Stomach (tissue), 9 donors: ENCODE measurements around the gene ZC2HC1B. TPM values are rescaled to one million over a fixed set of nuclear protein-coding genes. Genes with fewer than 3 reads are reported as not detected.
A peak's percentile ranks its signal among the peaks of the same experiment; 100 is the strongest.

Experiments
- DNase-seq, 2 donors: peaks; one replicate each; pipeline versions ENCODE4 v3.0.0 to v3.0.0-alpha.2; 2013 to 2019
- H3K27ac ChIP-seq, 5 donors: fragments of 200-600 bp in 4 of 5; sonication (generic) in 4 of 5; one replicate each; pipeline ENCODE4 v1.5.1; 2013 to 2019; ENCODE audit warnings: mild to moderate bottlenecking in 1 of 5, moderate library complexity in 1 of 5
- H3K27me3 ChIP-seq, 3 donors: fragments of 200-600 bp; sonication (generic); one replicate each; pipeline ENCODE4 v1.5.1; 2017 to 2019; ENCODE audit warnings: mixed run types in 1 of 3
- H3K36me3 ChIP-seq, 4 donors: fragments of 200-600 bp; sonication (generic); 1 replicate in 3 of 4; 2 replicates in 1 of 4; pipeline ENCODE4 v1.5.1; 2016 to 2019
- H3K4me1 ChIP-seq, 4 donors: fragments of 200-600 bp; sonication (generic); one replicate each; pipeline ENCODE4 v1.5.1; 2016 to 2019
- H3K4me3 ChIP-seq, 4 donors: fragments of 200-600 bp; sonication (generic) in 3 of 4; one replicate each; pipeline ENCODE4 v1.5.1; 2016 to 2019; ENCODE audit warnings: mild to moderate bottlenecking in 1 of 4
- H3K9me3 ChIP-seq, 4 donors: fragments of 200-600 bp; sonication (generic); one replicate each; pipeline ENCODE4 v1.5.1; 2016 to 2019
- EP300 ChIP-seq: sonication (generic); formaldehyde crosslinking; IDR thresholded peaks from one replicate; pipeline ENCODE4 v1.6.1; 2017; ENCODE audit warnings: antibody characterized with exemption
- POLR2A ChIP-seq, 4 donors: fragments of 450-650 bp; IDR thresholded peaks; one replicate each; pipeline ENCODE4 v1.6.1; 2016; ENCODE audit warnings: antibody characterized with exemption in 4 of 4, control low read depth in 2 of 4, mild to moderate bottlenecking in 1 of 4, moderate library complexity in 1 of 4
- POLR2AphosphoS5 ChIP-seq, 3 donors: sonication (generic); formaldehyde crosslinking; IDR thresholded peaks; one replicate each; pipeline ENCODE4 v1.6.1; 2016; ENCODE audit warnings: antibody characterized with exemption in 3 of 3
- WGBS, 5 donors: extraction: QIAGEN DNeasy Blood & Tissue Kit in 3 of 5; methylation state at CpG; one replicate each; pipeline versions ENCODE4 v1.1.5 to v1.1.7; 2013 to 2018; 5-methylcytosine and 5-hydroxymethylcytosine counted together
- intact Hi-C: fragments of 100-400 bp; cut with DNase I; formaldehyde crosslinking; loops from one replicate; pipeline ENCODE4 v1.15.1; 2023; ENCODE audit warnings: low total_unique reads
- polyA plus RNA-seq, 3 donors: library from polyadenylated mRNA; stranded (reverse); fragments of 200-250 nt; gene quantifications; one replicate each; pipeline ENCODE4 v1.2.3, GENCODE V29; 2013
- total RNA-seq, 5 donors: library from RNA; depleted of rRNA; stranded (reverse); fragments of >200 nt; gene quantifications; one replicate each; pipeline versions ENCODE4 v1.1.0 to v1.2.3, GENCODE V29; 2014 to 2016
- TF ChIP-seq, protein P1 (sequence below), 7 experiments: fragments of 450-650 bp in 4 of 7; fragments of 200-600 bp in 3 of 7; sonication (generic) in 3 of 7; IDR thresholded peaks; one replicate each; pipeline ENCODE4 v1.5.1; 2016 to 2019; ENCODE audit warnings: antibody characterized with exemption in 7 of 7, control low read depth in 2 of 7, mild to moderate bottlenecking in 1 of 7
- donor health status: healthy with polysubstance abuse.
- donor health status: Bipolar disorder and iron deficiency.
- donor health status: healthy.

ZC2HC1B gene
- total and polyA plus RNA-seq, 8 donors = 0.92 to 1.8 TPM; not detected in 6

DNA sequence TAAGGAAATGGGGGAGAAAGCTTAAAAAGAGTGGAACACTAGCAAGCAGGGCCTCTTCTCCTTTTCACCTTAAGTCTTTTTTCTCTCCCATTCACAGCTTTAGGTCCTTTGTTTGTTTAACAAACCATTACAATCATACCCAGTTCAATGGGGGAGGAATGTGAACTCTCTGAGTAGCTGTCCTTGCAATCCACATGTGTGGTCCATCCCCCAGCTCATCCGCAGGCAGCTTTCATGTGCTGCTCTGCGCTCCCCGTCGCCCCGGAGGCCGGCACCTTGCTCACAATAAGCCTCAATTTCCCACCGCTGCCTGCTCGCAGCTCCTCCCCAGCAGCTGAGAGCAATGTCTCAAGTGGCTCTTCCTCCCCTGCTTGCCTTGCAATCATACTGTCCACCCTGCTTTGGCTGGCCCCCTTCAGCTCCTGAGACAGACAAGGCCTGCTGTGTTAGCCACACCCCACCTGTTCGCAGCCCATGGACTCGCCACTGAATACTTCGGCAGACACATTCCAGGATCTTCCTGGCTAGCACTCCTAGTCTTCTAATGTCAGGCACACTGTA is 94.6 kb downstream of the ZC2HC1B start:
- Histone ChIP-seq H3K4me3 (no peak overlapping the region), H3K27me3 (no peaks in the 10 kb centered on the region), H3K9me3 (no peaks in the 10 kb centered on the region), H3K4me1 (peaks cover 0 to under 1% (median 0%) of the 10 kb centered on the region in 4 donors), H3K36me3 (peaks cover 0 to 10% (median 0%) of the 10 kb centered on the region in 4 donors), H3K27ac (no peak overlapping the region)
- 83 to 92% (median 88%) methylated on average over 11 of the region's 11 CpGs for WGBS, 5 donors
- TF ChIP-seq POLR2AphosphoS5 (IDR thresholded peaks at IDR 0.05) = no peak
- TF ChIP-seq POLR2A (IDR thresholded peaks at IDR 0.05) = no peak
- TF ChIP-seq, protein P1, sequence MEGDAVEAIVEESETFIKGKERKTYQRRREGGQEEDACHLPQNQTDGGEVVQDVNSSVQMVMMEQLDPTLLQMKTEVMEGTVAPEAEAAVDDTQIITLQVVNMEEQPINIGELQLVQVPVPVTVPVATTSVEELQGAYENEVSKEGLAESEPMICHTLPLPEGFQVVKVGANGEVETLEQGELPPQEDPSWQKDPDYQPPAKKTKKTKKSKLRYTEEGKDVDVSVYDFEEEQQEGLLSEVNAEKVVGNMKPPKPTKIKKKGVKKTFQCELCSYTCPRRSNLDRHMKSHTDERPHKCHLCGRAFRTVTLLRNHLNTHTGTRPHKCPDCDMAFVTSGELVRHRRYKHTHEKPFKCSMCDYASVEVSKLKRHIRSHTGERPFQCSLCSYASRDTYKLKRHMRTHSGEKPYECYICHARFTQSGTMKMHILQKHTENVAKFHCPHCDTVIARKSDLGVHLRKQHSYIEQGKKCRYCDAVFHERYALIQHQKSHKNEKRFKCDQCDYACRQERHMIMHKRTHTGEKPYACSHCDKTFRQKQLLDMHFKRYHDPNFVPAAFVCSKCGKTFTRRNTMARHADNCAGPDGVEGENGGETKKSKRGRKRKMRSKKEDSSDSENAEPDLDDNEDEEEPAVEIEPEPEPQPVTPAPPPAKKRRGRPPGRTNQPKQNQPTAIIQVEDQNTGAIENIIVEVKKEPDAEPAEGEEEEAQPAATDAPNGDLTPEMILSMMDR (IDR thresholded peaks at IDR 0.05) = no peak
- no peak for TF ChIP-seq EP300
- intact Hi-C loops = no loop called here
- no peak for DNase-seq

DNA sequence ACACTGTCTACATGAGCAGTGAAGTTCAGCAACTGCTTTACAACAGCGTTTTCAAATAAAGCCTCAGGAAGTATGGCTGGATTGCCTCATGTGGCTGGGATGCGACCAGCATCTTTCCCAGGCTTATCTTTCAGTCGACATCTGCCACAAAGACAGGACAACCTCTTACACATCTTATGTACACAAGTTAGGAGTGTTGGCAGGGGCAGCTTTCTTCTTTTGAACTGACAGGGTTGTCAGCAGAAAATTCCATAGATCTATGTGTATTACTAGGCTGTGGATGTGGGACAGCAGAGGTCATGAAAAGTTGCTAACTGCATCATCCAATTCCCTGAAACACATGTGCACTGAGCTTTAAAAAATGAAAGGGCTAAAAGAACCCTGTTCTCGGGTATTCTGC is 95.7 kb downstream of the ZC2HC1B start:
- H3K9me3 ChIP-seq = no peaks in the 10 kb centered on the region
- WGBS, 5 donors = 63 to 71% (median 64%) methylated on average over 4 of the region's 4 CpGs
- H3K27me3 ChIP-seq = no peaks in the 10 kb centered on the region
- no peak overlapping the region for H3K4me3 ChIP-seq
- peaks cover 0 to 10% (median 0%) of the 10 kb centered on the region in 4 donors for H3K36me3 ChIP-seq
- no peak for DNase-seq
- peaks cover 0 to 7% (median 2%) of the 10 kb centered on the region in 4 donors for H3K4me1 ChIP-seq
- H3K27ac ChIP-seq = no peak overlapping the region
- intact Hi-C loops = no loop called here
- TF ChIP-seq POLR2AphosphoS5 (IDR thresholded peaks at IDR 0.05) (no peak), POLR2A (IDR thresholded peaks at IDR 0.05) (no peak)

DNA sequence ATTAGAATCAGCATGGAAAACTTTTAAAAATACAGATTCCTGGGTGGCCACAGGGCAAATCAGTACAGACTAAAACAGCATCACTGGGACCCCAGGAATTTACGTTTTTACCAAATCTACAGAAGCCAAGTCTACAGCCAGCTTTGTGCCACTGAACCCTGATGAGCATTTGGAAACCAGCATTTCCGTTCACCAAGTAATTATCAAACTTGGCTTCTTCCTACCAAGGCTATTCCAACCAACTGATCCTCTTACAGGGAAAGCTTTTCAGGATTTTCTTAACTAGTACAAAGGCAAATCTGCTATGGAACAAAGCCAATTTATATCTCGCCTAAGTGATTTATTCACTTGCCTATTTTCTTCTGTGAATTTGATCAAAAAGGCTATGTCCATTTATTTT is 96.8 kb downstream of the ZC2HC1B start:
- Histone ChIP-seq H3K9me3 (no peaks in the 10 kb centered on the region), H3K4me1 (peaks cover 0 to 15% (median 8%) of the 10 kb centered on the region in 4 donors), H3K4me3 (no peak overlapping the region), H3K36me3 (peaks cover 0 to 10% (median 0%) of the 10 kb centered on the region in 4 donors), H3K27me3 (no peaks in the 10 kb centered on the region), H3K27ac (no peak overlapping the region)
- intact Hi-C loops = no loop called here
- 68 to 77% (median 69%) methylated on average over 3 of the region's 3 CpGs for WGBS, 5 donors
- TF ChIP-seq POLR2A (IDR thresholded peaks at IDR 0.05) = no peak
- TF ChIP-seq, protein P1 (IDR thresholded peaks at IDR 0.05) = no peak
- no peak for TF ChIP-seq EP300
- TF ChIP-seq POLR2AphosphoS5 (IDR thresholded peaks at IDR 0.05) = no peak
- DNase-seq = no peak

DNA sequence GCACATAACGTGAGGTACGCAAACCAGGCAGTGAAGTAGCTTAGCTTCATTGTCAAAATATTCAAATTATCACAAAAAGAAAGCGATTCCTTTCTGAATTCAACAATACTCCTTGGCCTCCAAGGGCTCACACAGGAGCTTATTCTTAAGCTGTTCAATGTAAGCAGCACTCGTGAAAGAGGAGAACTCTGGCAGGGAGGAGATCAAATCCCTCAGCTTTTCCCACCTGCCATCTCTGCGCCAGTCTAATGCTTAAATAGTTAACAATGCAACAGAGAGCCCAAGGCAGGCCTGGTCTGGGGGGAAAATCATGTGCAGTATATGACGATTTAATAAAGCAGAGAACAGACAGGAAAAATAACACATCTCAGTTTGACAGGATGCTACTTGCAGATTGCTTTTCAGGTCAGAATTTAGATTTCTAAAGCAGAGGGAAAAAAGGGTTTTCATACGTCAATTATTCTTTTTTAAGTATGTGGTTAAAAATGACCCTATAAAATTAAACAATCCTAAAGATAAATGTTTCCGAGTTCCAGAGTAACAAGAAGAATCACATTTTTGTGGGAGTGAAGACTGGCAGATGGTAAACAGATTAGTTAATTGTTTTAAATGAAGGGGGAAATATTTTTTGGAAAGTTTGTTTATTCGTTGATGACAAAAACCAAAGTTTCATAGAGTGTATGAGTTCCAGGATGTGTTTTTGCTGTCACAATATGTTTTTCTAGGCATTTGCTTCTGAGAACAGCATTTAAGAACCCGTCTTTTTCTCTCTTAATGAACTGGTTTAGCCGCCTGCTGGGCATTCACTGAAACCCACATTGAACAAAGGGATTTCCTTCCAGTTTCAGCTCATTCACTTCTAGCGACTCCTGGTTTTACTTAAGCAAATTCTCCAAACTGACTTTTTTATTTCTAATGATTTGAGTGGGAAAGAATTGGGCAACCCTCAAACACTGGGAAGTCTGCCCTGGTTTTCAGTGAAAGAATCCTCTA is 97.9 kb downstream of the ZC2HC1B start:
- Histone ChIP-seq H3K27ac (peak overlapping the region in 1 of 5 donors; percentile 19), H3K36me3 (peaks cover 0 to 10% (median 0%) of the 10 kb centered on the region in 4 donors), H3K4me3 (no peak overlapping the region), H3K4me1 (peaks cover 0 to 16% (median 8%) of the 10 kb centered on the region in 4 donors), H3K9me3 (no peaks in the 10 kb centered on the region), H3K27me3 (no peaks in the 10 kb centered on the region)
- 60 to 65% (median 62%) methylated on average over 12 of the region's 12 CpGs for WGBS, 5 donors
- TF ChIP-seq EP300 (no peak), POLR2A (IDR thresholded peaks at IDR 0.05) (no peak), POLR2AphosphoS5 (IDR thresholded peaks at IDR 0.05) (no peak)
- TF ChIP-seq, protein P1 (IDR thresholded peaks at IDR 0.05) = no peak
- intact Hi-C loops = no loop called here
- peak in 1 of 2 donors; percentile 69 for DNase-seq
